ENCODE measurements around the gene DDX60.

DNA sequence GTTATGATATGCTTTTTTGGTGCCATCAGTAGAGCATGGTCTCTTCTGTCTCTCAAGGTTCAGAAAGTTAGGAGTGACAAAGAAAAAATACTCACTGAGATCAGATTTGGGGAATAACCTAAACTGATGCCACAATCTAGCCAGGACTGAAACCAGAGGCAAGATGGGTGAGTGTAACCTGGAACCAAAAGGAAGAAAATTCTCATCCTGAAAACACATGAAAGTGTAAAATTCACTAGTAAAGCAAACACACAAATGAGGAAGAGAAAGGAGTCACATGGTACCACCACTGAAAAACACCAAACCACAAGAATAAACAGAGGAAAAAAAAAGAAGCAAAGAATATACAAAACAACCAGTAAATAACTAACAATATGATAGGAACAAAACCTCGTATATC lies 129.8 kb downstream of the DDX60 start:
- TF ChIP-seq, protein P1, sequence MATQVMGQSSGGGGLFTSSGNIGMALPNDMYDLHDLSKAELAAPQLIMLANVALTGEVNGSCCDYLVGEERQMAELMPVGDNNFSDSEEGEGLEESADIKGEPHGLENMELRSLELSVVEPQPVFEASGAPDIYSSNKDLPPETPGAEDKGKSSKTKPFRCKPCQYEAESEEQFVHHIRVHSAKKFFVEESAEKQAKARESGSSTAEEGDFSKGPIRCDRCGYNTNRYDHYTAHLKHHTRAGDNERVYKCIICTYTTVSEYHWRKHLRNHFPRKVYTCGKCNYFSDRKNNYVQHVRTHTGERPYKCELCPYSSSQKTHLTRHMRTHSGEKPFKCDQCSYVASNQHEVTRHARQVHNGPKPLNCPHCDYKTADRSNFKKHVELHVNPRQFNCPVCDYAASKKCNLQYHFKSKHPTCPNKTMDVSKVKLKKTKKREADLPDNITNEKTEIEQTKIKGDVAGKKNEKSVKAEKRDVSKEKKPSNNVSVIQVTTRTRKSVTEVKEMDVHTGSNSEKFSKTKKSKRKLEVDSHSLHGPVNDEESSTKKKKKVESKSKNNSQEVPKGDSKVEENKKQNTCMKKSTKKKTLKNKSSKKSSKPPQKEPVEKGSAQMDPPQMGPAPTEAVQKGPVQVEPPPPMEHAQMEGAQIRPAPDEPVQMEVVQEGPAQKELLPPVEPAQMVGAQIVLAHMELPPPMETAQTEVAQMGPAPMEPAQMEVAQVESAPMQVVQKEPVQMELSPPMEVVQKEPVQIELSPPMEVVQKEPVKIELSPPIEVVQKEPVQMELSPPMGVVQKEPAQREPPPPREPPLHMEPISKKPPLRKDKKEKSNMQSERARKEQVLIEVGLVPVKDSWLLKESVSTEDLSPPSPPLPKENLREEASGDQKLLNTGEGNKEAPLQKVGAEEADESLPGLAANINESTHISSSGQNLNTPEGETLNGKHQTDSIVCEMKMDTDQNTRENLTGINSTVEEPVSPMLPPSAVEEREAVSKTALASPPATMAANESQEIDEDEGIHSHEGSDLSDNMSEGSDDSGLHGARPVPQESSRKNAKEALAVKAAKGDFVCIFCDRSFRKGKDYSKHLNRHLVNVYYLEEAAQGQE (IDR thresholded peaks at IDR 0.05; ENCODE audit: insufficient read depth in 1 of 2, low read depth in 2 of 2, low read length in 1 of 2), result no peak
- TF ChIP-seq, protein P2, sequence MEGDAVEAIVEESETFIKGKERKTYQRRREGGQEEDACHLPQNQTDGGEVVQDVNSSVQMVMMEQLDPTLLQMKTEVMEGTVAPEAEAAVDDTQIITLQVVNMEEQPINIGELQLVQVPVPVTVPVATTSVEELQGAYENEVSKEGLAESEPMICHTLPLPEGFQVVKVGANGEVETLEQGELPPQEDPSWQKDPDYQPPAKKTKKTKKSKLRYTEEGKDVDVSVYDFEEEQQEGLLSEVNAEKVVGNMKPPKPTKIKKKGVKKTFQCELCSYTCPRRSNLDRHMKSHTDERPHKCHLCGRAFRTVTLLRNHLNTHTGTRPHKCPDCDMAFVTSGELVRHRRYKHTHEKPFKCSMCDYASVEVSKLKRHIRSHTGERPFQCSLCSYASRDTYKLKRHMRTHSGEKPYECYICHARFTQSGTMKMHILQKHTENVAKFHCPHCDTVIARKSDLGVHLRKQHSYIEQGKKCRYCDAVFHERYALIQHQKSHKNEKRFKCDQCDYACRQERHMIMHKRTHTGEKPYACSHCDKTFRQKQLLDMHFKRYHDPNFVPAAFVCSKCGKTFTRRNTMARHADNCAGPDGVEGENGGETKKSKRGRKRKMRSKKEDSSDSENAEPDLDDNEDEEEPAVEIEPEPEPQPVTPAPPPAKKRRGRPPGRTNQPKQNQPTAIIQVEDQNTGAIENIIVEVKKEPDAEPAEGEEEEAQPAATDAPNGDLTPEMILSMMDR (IDR thresholded peaks at IDR 0.05), result no peak
